ENCODE measurements around the gene SLC15A1.

- TF ChIP-seq CTCF (conservative IDR thresholded peaks at IDR 0.05) = no peak
- no peak for TF ChIP-seq ZFX (IDR thresholded peaks at IDR 0.05)
Measured at GRCh38 chr13:98775386-98775785, 22.9 kb upstream of the SLC15A1 start.
